Small intestine (tissue), 7 donors: ENCODE data around the gene ADSL. TPM values are rescaled to one million over a fixed set of nuclear protein-coding genes. Genes with fewer than 3 reads are reported as not detected.

ENCODE experiments used
- DNase-seq, 2 donors: peaks; one replicate each; pipeline versions ENCODE4 v3.0.0 to v3.0.0-alpha.2; 2013
- FAIRE-seq: peaks from 2 replicates; lab custom pipeline; 2012; peaks lifted over from hg19 to GRCh38; lab: Jason Lieb, UNC
- H3K27ac ChIP-seq, 3 donors: one replicate each; pipeline ENCODE4 v1.5.1; 2013; ENCODE audit warnings: low read length in 2 of 3, mild to moderate bottlenecking in 2 of 3, control low read depth in 1 of 3, inconsistent platforms in 1 of 3, low read depth in 1 of 3, moderate library complexity in 1 of 3
- H3K27me3 ChIP-seq, 3 donors: one replicate each; pipeline ENCODE4 v1.6.1; 2013; ENCODE audit warnings: low read length in 3 of 3, inconsistent platforms in 1 of 3; ENCODE audit not compliant: control insufficient read depth in 3 of 3, insufficient read depth in 3 of 3
- H3K36me3 ChIP-seq, 3 donors: one replicate each; pipeline ENCODE4 v1.6.1; 2013; ENCODE audit warnings: low read length in 3 of 3, inconsistent platforms in 1 of 3, low read depth in 1 of 3, mild to moderate bottlenecking in 1 of 3, moderate library complexity in 1 of 3; ENCODE audit not compliant: control insufficient read depth in 3 of 3, insufficient read depth in 2 of 3
- H3K4me1 ChIP-seq, 3 donors: one replicate each; pipeline ENCODE4 v1.6.1; 2013; ENCODE audit warnings: low read length in 2 of 3, inconsistent platforms in 1 of 3, low read depth in 1 of 3, mild to moderate bottlenecking in 1 of 3, moderate library complexity in 1 of 3; ENCODE audit not compliant: control insufficient read depth in 3 of 3, insufficient read depth in 2 of 3
- H3K4me3 ChIP-seq, 3 donors: one replicate each; pipeline ENCODE4 v1.5.1; 2013; ENCODE audit warnings: low read length in 3 of 3, control low read depth in 1 of 3, inconsistent platforms in 1 of 3, low read depth in 1 of 3, mild to moderate bottlenecking in 1 of 3, moderate library complexity in 1 of 3
- H3K9me3 ChIP-seq, 2 donors: one replicate each; pipeline ENCODE4 v1.6.1; 2013; ENCODE audit warnings: low read depth in 1 of 2, low read length in 1 of 2; ENCODE audit not compliant: control insufficient read depth in 2 of 2, insufficient read depth in 1 of 2
- WGBS, 3 donors: extraction: QIAGEN DNeasy Blood & Tissue Kit; methylation state at CpG; one replicate each; pipeline ENCODE4 v1.1.7; 2013; 5-methylcytosine and 5-hydroxymethylcytosine counted together
- polyA plus RNA-seq, 4 donors: library from polyadenylated mRNA; stranded (reverse) in 3 of 4; unstranded in 1 of 4; fragments of 200-250 nt in 3 of 4; fragments of 120-200 nt in 1 of 4; gene quantifications; one replicate each; pipeline versions ENCODE4 v1.2.1 to v1.2.3, GENCODE V29; 2013
- donor health status: healthy with polysubstance abuse.
- donor health status: control.
- donor health status: control.
- donor health status: Bipolar disorder and iron deficiency.
- donor health status: healthy.

Gene ADSL
- polyA plus RNA-seq, 4 donors: 23.9 to 78.2 (median 45.2) TPM

GRCh38 chr22:40409613-40410113 is 63.4 kb downstream of the ADSL start:
- DNase-seq: no peak
- 91 to 94% (median 94%) methylated on average over 11 of the region's 11 CpGs for WGBS, 3 donors
- H3K9me3 ChIP-seq: no peaks in the 10 kb centered on the region
- H3K4me1 ChIP-seq: no peaks in the 10 kb centered on the region
- no peaks in the 10 kb centered on the region for H3K27me3 ChIP-seq
- no peak for FAIRE-seq
- H3K36me3 ChIP-seq: peaks cover 13 to 79% (median 44%) of the 10 kb centered on the region in 3 donors
- no peak overlapping the region for H3K27ac ChIP-seq
- no peak overlapping the region for H3K4me3 ChIP-seq

GRCh38 chr22:40410272-40410671 is 64.0 kb downstream of the ADSL start:
- WGBS, 3 donors: 52 to 82% (median 71%) methylated on average over 8 of the region's 8 CpGs
- Histone ChIP-seq H3K27me3 (no peaks in the 10 kb centered on the region), H3K4me3 (no peak overlapping the region), H3K27ac (no peak overlapping the region), H3K4me1 (no peaks in the 10 kb centered on the region), H3K9me3 (no peaks in the 10 kb centered on the region), H3K36me3 (peaks cover 13 to 79% (median 39%) of the 10 kb centered on the region in 3 donors)
- FAIRE-seq (no peak), DNase-seq (no peak)

DNA sequence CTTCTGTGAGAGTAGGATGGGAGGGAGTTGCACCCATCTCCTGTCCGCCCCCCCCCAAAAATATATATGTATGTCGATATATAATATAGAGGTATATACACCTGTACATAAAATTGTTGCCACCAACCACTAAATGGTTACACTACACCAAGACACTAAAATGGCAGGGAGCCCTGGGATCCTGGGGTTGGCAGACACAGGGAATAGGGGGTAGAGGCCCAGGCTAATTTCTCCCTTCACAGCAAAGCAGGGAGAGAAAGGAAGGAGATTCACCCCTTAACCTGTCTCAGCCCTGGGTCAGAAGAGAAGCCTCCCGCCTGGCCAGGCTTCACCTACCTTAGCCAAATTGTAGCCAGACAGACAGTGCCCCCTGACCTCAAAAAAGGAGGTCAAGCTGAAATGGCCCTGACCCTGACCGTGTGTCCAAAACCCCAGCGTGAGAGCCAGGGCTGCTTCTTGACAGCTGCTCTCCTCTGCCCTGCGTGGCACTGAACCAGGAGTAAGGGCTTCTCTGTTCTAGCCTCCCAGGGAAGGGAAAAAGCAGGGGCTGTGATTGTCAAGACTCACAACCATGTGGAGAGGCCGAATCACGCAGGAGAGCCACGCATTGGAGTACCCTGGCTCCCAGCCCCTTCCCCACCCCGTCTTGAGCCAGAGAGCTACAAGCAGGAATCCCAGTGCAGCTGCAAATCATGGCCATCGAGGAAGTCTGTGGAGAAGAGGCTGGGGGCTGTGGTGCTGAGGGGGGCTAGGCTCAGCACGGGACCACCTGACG is 64.6 kb downstream of the ADSL start:
- Histone ChIP-seq H3K36me3 (peaks cover 9 to 79% (median 36%) of the 10 kb centered on the region in 3 donors), H3K4me3 (no peak overlapping the region), H3K27me3 (no peaks in the 10 kb centered on the region), H3K27ac (no peak overlapping the region), H3K9me3 (no peaks in the 10 kb centered on the region), H3K4me1 (no peaks in the 10 kb centered on the region)
- FAIRE-seq: no peak
- no peak for DNase-seq
- 91 to 93% (median 93%) methylated on average over 13 of the region's 13 CpGs for WGBS, 3 donors

GRCh38 chr22:40411506-40411861 is 65.2 kb downstream of the ADSL start:
- H3K27ac ChIP-seq: no peak overlapping the region
- DNase-seq: no peak
- H3K9me3 ChIP-seq: no peaks in the 10 kb centered on the region
- H3K4me3 ChIP-seq: no peak overlapping the region
- FAIRE-seq: no peak
- no peaks in the 10 kb centered on the region for H3K4me1 ChIP-seq
- no peaks in the 10 kb centered on the region for H3K27me3 ChIP-seq
- peaks cover 6 to 79% (median 33%) of the 10 kb centered on the region in 3 donors for H3K36me3 ChIP-seq
- WGBS, 3 donors: 84 to 90% (median 85%) methylated on average over 7 of the region's 7 CpGs

DNA sequence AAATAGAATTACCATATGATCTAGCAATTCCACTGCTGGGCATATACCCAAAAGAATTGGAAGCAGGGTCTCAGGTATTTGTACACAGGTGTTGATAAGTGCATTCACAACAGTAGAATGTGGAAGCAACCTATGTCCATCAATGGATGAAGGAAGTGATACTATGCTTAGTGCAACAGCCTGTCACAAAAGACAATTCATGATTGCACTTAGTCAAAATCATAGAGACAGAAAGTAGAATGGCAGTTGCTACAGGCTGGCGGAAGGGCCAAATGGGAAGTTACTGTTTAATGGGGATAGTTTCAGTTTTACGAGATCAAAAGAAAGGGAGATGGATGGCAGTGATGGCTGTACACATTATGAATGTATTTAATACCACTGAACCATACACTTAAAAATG is 66.1 kb downstream of the ADSL start:
- no peaks in the 10 kb centered on the region for H3K9me3 ChIP-seq
- 80 to 92% (median 86%) methylated on average over 2 of the region's 2 CpGs for WGBS, 3 donors

DNA sequence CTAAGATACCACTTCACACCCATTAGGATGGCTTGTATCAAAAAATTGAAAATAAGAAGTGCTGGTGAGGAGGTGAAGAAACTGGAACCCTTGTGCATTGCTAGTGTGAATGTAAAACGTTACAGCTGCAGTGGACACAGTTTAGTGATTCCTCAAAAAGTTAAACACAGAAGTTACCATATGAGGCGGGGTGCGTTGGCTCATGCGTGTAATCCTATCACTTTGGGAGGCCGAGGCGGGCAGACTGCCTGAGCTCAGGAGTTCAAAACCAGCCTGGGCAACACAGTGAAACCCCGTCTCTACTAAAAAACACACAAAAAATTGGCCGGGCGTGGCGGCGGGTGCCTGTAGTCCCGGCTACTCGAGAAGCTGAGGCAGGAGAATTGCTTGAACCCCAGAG is 67.6 kb downstream of the ADSL start:
- Histone ChIP-seq H3K27ac (no peak overlapping the region), H3K4me1 (no peaks in the 10 kb centered on the region), H3K36me3 (peaks cover 15 to 79% (median 25%) of the 10 kb centered on the region in 3 donors), H3K4me3 (no peak overlapping the region), H3K9me3 (no peaks in the 10 kb centered on the region), H3K27me3 (no peaks in the 10 kb centered on the region)
- 73 to 92% (median 88%) methylated on average over 13 of the region's 13 CpGs for WGBS, 3 donors
- FAIRE-seq (no peak), DNase-seq (no peak)

More for the DNA sequence above, 66.1 kb downstream of the ADSL start:
- no peak overlapping the region for H3K27ac ChIP-seq
- peaks cover 13 to 79% (median 31%) of the 10 kb centered on the region in 3 donors for H3K36me3 ChIP-seq
- DNase-seq (no peak), FAIRE-seq (no peak)
- no peaks in the 10 kb centered on the region for H3K4me1 ChIP-seq
- H3K4me3 ChIP-seq: no peak overlapping the region
- H3K27me3 ChIP-seq: no peaks in the 10 kb centered on the region

GRCh38 chr22:40414311-40414710 is 68.0 kb downstream of the ADSL start:
- no peak overlapping the region for H3K4me3 ChIP-seq
- H3K27ac ChIP-seq: peak overlapping the region in 1 of 3 donors; percentile 11
- WGBS, 3 donors: 60 to 84% (median 76%) methylated on average over 3 of the region's 3 CpGs
- DNase-seq (no peak), FAIRE-seq (no peak)
- H3K4me1 ChIP-seq: no peaks in the 10 kb centered on the region
- no peaks in the 10 kb centered on the region for H3K27me3 ChIP-seq
- no peaks in the 10 kb centered on the region for H3K9me3 ChIP-seq
- peaks cover 15 to 79% (median 25%) of the 10 kb centered on the region in 3 donors for H3K36me3 ChIP-seq

DNA sequence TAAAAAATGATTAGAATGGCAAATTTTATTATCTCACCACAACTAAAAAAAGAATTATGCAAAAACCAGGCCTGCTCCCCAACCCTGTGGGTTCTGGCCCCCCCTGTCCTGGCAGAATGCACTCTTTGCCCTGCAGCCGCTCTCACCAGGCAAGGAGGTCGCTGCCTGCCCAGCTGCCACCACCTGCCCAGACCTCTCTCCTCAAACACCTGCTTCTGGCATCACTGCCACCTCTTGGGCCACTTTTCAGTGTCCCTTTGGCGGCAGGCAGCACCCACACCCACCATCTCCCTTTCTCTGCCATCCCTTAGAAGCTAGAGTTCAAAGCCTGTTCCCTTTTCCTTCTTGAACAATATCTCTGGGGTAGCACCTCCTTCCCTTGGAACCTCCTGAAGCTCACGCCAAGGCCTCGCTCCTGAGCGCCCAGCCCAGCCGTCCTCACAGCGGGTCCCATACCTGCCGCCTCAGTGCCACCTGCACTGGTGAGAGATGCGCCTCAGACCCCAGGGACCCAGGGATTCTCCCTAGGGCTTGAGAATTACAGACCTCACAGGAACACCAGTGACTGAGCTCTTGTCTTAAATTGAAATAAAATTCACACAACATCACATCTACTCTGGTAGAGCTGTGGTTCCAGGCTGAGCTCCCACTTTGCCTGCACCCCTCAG is 68.7 kb downstream of the ADSL start:
- Histone ChIP-seq H3K36me3 (peaks cover 15 to 79% (median 24%) of the 10 kb centered on the region in 3 donors), H3K27me3 (no peaks in the 10 kb centered on the region), H3K4me1 (no peaks in the 10 kb centered on the region), H3K4me3 (no peak overlapping the region), H3K9me3 (no peaks in the 10 kb centered on the region), H3K27ac (peak overlapping the region in 1 of 3 donors; percentile 32)
- FAIRE-seq (no peak), DNase-seq (no peak)
- WGBS, 3 donors: 78 to 88% (median 82%) methylated on average over 10 of the region's 10 CpGs
